Hematopoietic multipotent progenitor cell treated with erythropoietin and hydrocortisone succinate and interleukin-3 and kit ligand, for 17 days (in vitro differentiated cells): Measurements from ENCODE around the gene C1orf210.

Experiments
- DNase-seq: peaks from one replicate; pipeline ENCODE4 v3.0.0-alpha.2; 2015; ENCODE audit warnings: low spot score

Gene C1orf210

GRCh38 chr1:43293896-43294760 is 8.7 kb upstream of the C1orf210 start:
- no peak for DNase-seq

GRCh38 chr1:43293176-43293575 is 7.8 kb upstream of the C1orf210 start:
- no peak for DNase-seq

- no peak for DNase-seq
Measured at GRCh38 chr1:43292679-43293078, 7.3 kb upstream of the C1orf210 start.

- no peak for DNase-seq
Measured at GRCh38 chr1:43292216-43292615, 6.8 kb upstream of the C1orf210 start.

- DNase-seq, result no peak
Measured at GRCh38 chr1:43288785-43289706, 3.7 kb upstream of the C1orf210 start.

- no peak for DNase-seq
Measured at GRCh38 chr1:43288058-43288784, 2.8 kb upstream of the C1orf210 start.

- no peak for DNase-seq
Measured at GRCh38 chr1:43286533-43286932, 1.2 kb upstream of the C1orf210 start.

- no peak for DNase-seq
Measured at GRCh38 chr1:43286115-43286514, 734 bp upstream of the C1orf210 start.

GRCh38 chr1:43284546-43285110 is 753 bp downstream of the C1orf210 start:
- DNase-seq, result no peak

GRCh38 chr1:43284065-43284464 is 1.3 kb downstream of the C1orf210 start:
- no peak for DNase-seq

GRCh38 chr1:43282220-43283195 is 2.9 kb downstream of the C1orf210 start:
- DNase-seq, result no peak

GRCh38 chr1:43280692-43281091 is 4.7 kb downstream of the C1orf210 start:
- DNase-seq, result no peak

- DNase-seq, result no peak
Measured at GRCh38 chr1:43279666-43280065, 5.7 kb downstream of the C1orf210 start.

GRCh38 chr1:43279161-43279560 is 6.2 kb downstream of the C1orf210 start:
- no peak for DNase-seq

GRCh38 chr1:43277116-43277876 is 8.1 kb downstream of the C1orf210 start:
- no peak for DNase-seq

- no peak for DNase-seq
Measured at GRCh38 chr1:43276673-43277072, 8.7 kb downstream of the C1orf210 start.

GRCh38 chr1:43275826-43276620 is 9.4 kb downstream of the C1orf210 start:
- DNase-seq, result no peak

- no peak for DNase-seq
Measured at GRCh38 chr1:43274804-43275180, 10.6 kb downstream of the C1orf210 start.

GRCh38 chr1:43274125-43274803 is 11.1 kb downstream of the C1orf210 start:
- no peak for DNase-seq
